ENCODE data around the gene UMAD1. TPM values are rescaled to one million over a fixed set of nuclear protein-coding genes. Genes with fewer than 3 reads are reported as not detected.

Gene UMAD1
- total and polyA plus RNA-seq, 2 experiments from 2014 or later: 8.4 to 12.4 TPM

GRCh38 chr7:7699380-7699779, 58.8 kb downstream of the UMAD1 start:
- Histone ChIP-seq H3K9me2 (ENCODE audit: insufficient read depth) (no peaks in the 10 kb centered on the region), H3K4me1 (ENCODE audit: insufficient read depth) (no peaks in the 10 kb centered on the region), H3K4me2 (no peak overlapping the region), H3K4me3 (no peak overlapping the region), H2AFZ (no peak overlapping the region), H3F3A (replicated peaks; ENCODE audit: low read depth) (no peaks in the 10 kb centered on the region), H3K79me2 (replicated peaks; ENCODE audit: insufficient read depth) (no peaks in the 10 kb centered on the region), H3K27me3 (ENCODE audit: insufficient read depth) (no peaks in the 10 kb centered on the region), H3K36me3 (ENCODE audit: insufficient read depth) (no peaks in the 10 kb centered on the region), H3K27ac (ENCODE audit: low read depth) (no peak overlapping the region), H4K20me1 (replicated peaks; ENCODE audit: insufficient read depth) (no peaks in the 10 kb centered on the region)
- TF ChIP-seq ZNF114 (CRISPR knock-in tag; IDR thresholded peaks at IDR 0.05) (no peak), ZNF331 (CRISPR knock-in tag; IDR thresholded peaks at IDR 0.05; ENCODE audit: low read depth) (no peak), STAT1 (IDR thresholded peaks at IDR 0.05; ENCODE audit: unreplicated experiment) (no peak), POLR2AphosphoS5 (IDR thresholded peaks at IDR 0.05; ENCODE audit: low read depth) (no peak), ETS1 (IDR thresholded peaks at IDR 0.05) (no peak)
- H3K36me3 Mint-ChIP-seq (ENCODE audit: low read depth): no peaks in the 10 kb centered on the region
- H3K9me3 Mint-ChIP-seq: no peaks in the 10 kb centered on the region
- H3K27ac Mint-ChIP-seq: no peak overlapping the region
- no peak overlapping the region for H3K4me3 Mint-ChIP-seq
- DNase-seq (ENCODE audit: low spot score) (no peak), ATAC-seq (no peak)
- H3K27me3 Mint-ChIP-seq (ENCODE audit: insufficient read depth, low read depth, poor library complexity): peaks cover 2% of the 10 kb centered on the region
- peaks cover 14% of the 10 kb centered on the region for H3K4me1 Mint-ChIP-seq

- Histone ChIP-seq H3K27me3 (ENCODE audit: insufficient read depth) (no peaks in the 10 kb centered on the region), H3K27ac (ENCODE audit: low read depth) (no peak overlapping the region), H3K4me2 (no peak overlapping the region), H3K4me1 (ENCODE audit: insufficient read depth) (0 out of 2 replicates have a peak, but pooled peaks cover 2% of the 10 kb centered on the region), H3K4me3 (no peak overlapping the region), H4K20me1 (replicated peaks; ENCODE audit: insufficient read depth) (no peaks in the 10 kb centered on the region), H3K36me3 (ENCODE audit: insufficient read depth) (no peaks in the 10 kb centered on the region), H3K9me2 (ENCODE audit: insufficient read depth) (no peaks in the 10 kb centered on the region), H3K79me2 (replicated peaks; ENCODE audit: insufficient read depth) (no peaks in the 10 kb centered on the region), H2AFZ (no peak overlapping the region), H3F3A (replicated peaks; ENCODE audit: low read depth) (no peaks in the 10 kb centered on the region)
- Mint-ChIP-seq H3K36me3 (ENCODE audit: low read depth) (no peaks in the 10 kb centered on the region), H3K4me1 (peaks cover 17% of the 10 kb centered on the region), H3K4me3 (no peak overlapping the region), H3K27me3 (ENCODE audit: insufficient read depth, low read depth, poor library complexity) (peaks cover 2% of the 10 kb centered on the region), H3K27ac (no peak overlapping the region), H3K9me3 (no peaks in the 10 kb centered on the region)
- ATAC-seq (no peak), DNase-seq (ENCODE audit: low spot score) (no peak)
- TF ChIP-seq EZH2phosphoT487 (IDR thresholded peaks at IDR 0.05; ENCODE audit: unreplicated experiment) (no peak), ZNF114 (CRISPR knock-in tag; IDR thresholded peaks at IDR 0.05) (no peak), ETS1 (IDR thresholded peaks at IDR 0.05) (no peak), ZNF331 (CRISPR knock-in tag; IDR thresholded peaks at IDR 0.05; ENCODE audit: low read depth) (no peak), REST (IDR thresholded peaks at IDR 0.05; ENCODE audit: unreplicated experiment) (no peak), STAT1 (IDR thresholded peaks at IDR 0.05; ENCODE audit: unreplicated experiment) (no peak), CTCF (conservative IDR thresholded peaks at IDR 0.05; ENCODE audit: low read depth in 2 of 2) (no peak), NANOG (IDR thresholded peaks at IDR 0.05; ENCODE audit: borderline replicate concordance) (no peak), JUNB (IDR thresholded peaks at IDR 0.05; ENCODE audit: unreplicated experiment) (no peak), EZH2 (IDR thresholded peaks at IDR 0.05; ENCODE audit: low read depth, unreplicated experiment) (no peak), CREB1 (CRISPR knock-in tag; IDR thresholded peaks at IDR 0.05; ENCODE audit: low read depth) (no peak), POLR2AphosphoS5 (IDR thresholded peaks at IDR 0.05; ENCODE audit: low read depth) (no peak)
Measured at GRCh38 chr7:7699970-7700369, 59.4 kb downstream of the UMAD1 start.
